Calu3 (cell line): ENCODE data around the gene MINDY3. TPM values are rescaled to one million over a fixed set of nuclear protein-coding genes. Genes with fewer than 3 reads are reported as not detected.

Source experiments
- BruUV-seq: library from RNA; stranded (reverse); fragments of 400-500 nt; replicated peaks from 2 replicates; lab custom pipeline; 2021; lab: Mats Ljungman, UMichigan
- CTCF ChIA-PET: fragments of 300-600 bp; sonication (Branson Sonifier 250); formaldehyde crosslinking; loops from one replicate; lab custom pipeline; 2022; ENCODE audit warnings: antibody characterized with exemption; lab: Charles Lee
- DNase-seq: peaks from one replicate; pipeline ENCODE4 v3.0.0; 2022
- H3K27ac Mint-ChIP-seq: one replicate; pipeline ENCODE4 v1.8.0; 2022; ENCODE audit warnings: mixed read lengths; ENCODE audit not compliant: unreplicated experiment
- H3K27me3 Mint-ChIP-seq: one replicate; pipeline ENCODE4 v1.8.0; 2022; ENCODE audit warnings: mixed read lengths; ENCODE audit not compliant: unreplicated experiment
- H3K36me3 Mint-ChIP-seq: one replicate; pipeline ENCODE4 v1.8.0; 2022; ENCODE audit warnings: mild to moderate bottlenecking, moderate library complexity, mixed read lengths; ENCODE audit not compliant: insufficient read depth, unreplicated experiment
- H3K4me1 Mint-ChIP-seq: one replicate; pipeline ENCODE4 v1.8.0; 2022; ENCODE audit warnings: mild to moderate bottlenecking, low read depth, mixed read lengths; ENCODE audit not compliant: unreplicated experiment
- H3K4me3 Mint-ChIP-seq: one replicate; pipeline ENCODE4 v1.8.0; 2022; ENCODE audit warnings: mild to moderate bottlenecking, low read depth, moderate library complexity, mixed read lengths; ENCODE audit not compliant: unreplicated experiment
- H3K9me3 Mint-ChIP-seq: one replicate; pipeline ENCODE4 v1.8.0; 2022; ENCODE audit warnings: low read depth, mixed read lengths; ENCODE audit not compliant: unreplicated experiment
- CTCF ChIP-seq: fragments of 200-600 bp; IDR thresholded peaks from one replicate; pipeline ENCODE4 v1.8.0; 2022; ENCODE audit warnings: antibody characterized with exemption; ENCODE audit not compliant: unreplicated experiment
- intact Hi-C: fragments of 100-400 bp; cut with micrococcal nuclease; formaldehyde crosslinking; loops from one replicate; pipeline ENCODE4 v1.10.0; 2022; ENCODE audit not compliant: unreplicated experiment
- total RNA-seq: library from RNA; stranded (reverse); gene quantifications from 2 replicates; pipeline ENCODE4 v1.2.3, GENCODE V29; 2022

MINDY3 gene
- total RNA-seq, 1 experiment from 2014 or later = 17.8 TPM

- intact Hi-C loops = no loop called here
- H3K4me1 Mint-ChIP-seq = no peaks in the 10 kb centered on the region
Observed at GRCh38 chr10:15869935-15870334, 9.6 kb upstream of the MINDY3 start.

GRCh38 chr10:15868006-15868405, 7.7 kb upstream of the MINDY3 start:
- BruUV-seq = no TSS peak
- DNase-seq = no peak
- H3K27me3 Mint-ChIP-seq = peaks cover 42% of the 10 kb centered on the region
- no peak overlapping the region for H3K4me3 Mint-ChIP-seq
- intact Hi-C loops = no loop called here
- no peak for TF ChIP-seq CTCF
- CTCF ChIA-PET = no interaction called here
- H3K4me1 Mint-ChIP-seq = no peaks in the 10 kb centered on the region
- H3K9me3 Mint-ChIP-seq = no peaks in the 10 kb centered on the region
- no peaks in the 10 kb centered on the region for H3K36me3 Mint-ChIP-seq
- H3K27ac Mint-ChIP-seq = no peak overlapping the region

More at GRCh38 chr10:15869935-15870334, 9.6 kb upstream of the MINDY3 start:
- Mint-ChIP-seq H3K27me3 (peaks cover 41% of the 10 kb centered on the region), H3K9me3 (no peaks in the 10 kb centered on the region), H3K27ac (no peak overlapping the region), H3K36me3 (no peaks in the 10 kb centered on the region), H3K4me3 (no peak overlapping the region)
- no TSS peak for BruUV-seq
- no peak for DNase-seq
- CTCF ChIA-PET = no interaction called here
- no peak for TF ChIP-seq CTCF

GRCh38 chr10:15865304-15865703, 5.0 kb upstream of the MINDY3 start:
- Mint-ChIP-seq H3K36me3 (peaks cover 3% of the 10 kb centered on the region), H3K9me3 (no peaks in the 10 kb centered on the region), H3K4me3 (no peak overlapping the region), H3K4me1 (no peaks in the 10 kb centered on the region), H3K27me3 (peaks cover 28% of the 10 kb centered on the region), H3K27ac (no peak overlapping the region)
- CTCF ChIA-PET = no interaction called here
- no peak for TF ChIP-seq CTCF
- intact Hi-C loops = no loop called here
- no TSS peak for BruUV-seq
- no peak for DNase-seq

DNA sequence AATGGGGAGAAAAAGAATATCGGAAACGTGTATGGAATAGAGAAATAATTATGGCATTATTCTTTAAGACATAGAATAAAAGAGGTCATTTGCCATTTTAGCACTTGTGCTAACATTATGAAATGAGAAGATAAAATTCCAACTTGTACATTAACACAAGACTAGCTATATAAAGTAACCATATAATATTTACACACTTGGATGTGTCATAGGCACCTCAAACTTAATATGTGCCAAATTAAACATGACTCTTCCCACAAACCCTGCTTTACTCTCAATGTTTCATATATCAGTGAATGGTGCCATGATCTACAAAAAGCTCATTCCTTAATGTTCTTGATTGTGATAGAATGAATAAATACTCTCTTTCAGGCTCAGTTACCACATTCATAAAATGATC, 4.1 kb upstream of the MINDY3 start:
- Mint-ChIP-seq H3K4me3 (no peak overlapping the region), H3K27ac (no peak overlapping the region), H3K36me3 (peaks cover 12% of the 10 kb centered on the region), H3K27me3 (peaks cover 28% of the 10 kb centered on the region), H3K9me3 (no peaks in the 10 kb centered on the region), H3K4me1 (no peaks in the 10 kb centered on the region)
- TF ChIP-seq CTCF = no peak
- DNase-seq = no peak
- CTCF ChIA-PET = no interaction called here
- BruUV-seq = no TSS peak
- intact Hi-C loops = no loop called here

DNA sequence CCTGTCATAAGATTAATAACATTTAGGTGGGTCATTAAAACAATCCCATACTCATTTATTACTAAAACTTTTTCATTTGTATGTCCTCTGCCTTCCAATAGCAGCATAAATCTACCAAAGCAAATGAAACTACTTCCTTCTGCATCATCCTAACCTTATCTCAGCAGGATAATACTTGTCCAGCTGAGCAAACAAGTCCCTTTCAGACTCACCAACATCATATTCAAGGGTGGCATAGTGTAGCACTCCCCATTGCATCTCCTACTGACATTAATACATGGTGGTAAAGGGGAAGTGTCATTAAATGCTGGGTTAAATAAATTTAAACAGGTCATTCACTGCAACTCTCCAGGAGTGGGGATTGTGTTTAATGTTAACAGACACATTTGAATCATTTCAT, 3.4 kb upstream of the MINDY3 start:
- H3K27me3 Mint-ChIP-seq = peaks cover 28% of the 10 kb centered on the region
- H3K27ac Mint-ChIP-seq = no peak overlapping the region
- intact Hi-C loops = no loop called here
- no peak for TF ChIP-seq CTCF
- no peak overlapping the region for H3K4me3 Mint-ChIP-seq
- DNase-seq = no peak
- CTCF ChIA-PET = no interaction called here
- H3K36me3 Mint-ChIP-seq = peaks cover 12% of the 10 kb centered on the region
- no peaks in the 10 kb centered on the region for H3K4me1 Mint-ChIP-seq
- H3K9me3 Mint-ChIP-seq = no peaks in the 10 kb centered on the region
- no TSS peak for BruUV-seq
